WI38 (cell line): ENCODE results near the gene SEC63.
"Not testable (repeated sequence)": the region's sequence is repeated elsewhere in the genome, so short reads cannot be mapped to it uniquely, and the experiment has no call there.

Experiments
- H3K4me3 ChIP-seq: 2 replicates; pipeline ENCODE4 v1.5.1; 2011; ENCODE audit warnings: low read depth, mild to moderate bottlenecking, control low read depth, low read length
- CTCF ChIP-seq: IDR thresholded peaks from 2 replicates; pipeline ENCODE4 v1.5.1; 2012; ENCODE audit warnings: low read depth, mild to moderate bottlenecking, control low read depth, low read length

SEC63 gene

GRCh38 chr6:107911692-107912091 is 46.3 kb downstream of the SEC63 start:
- no peak for TF ChIP-seq CTCF
- no peak overlapping the region for H3K4me3 ChIP-seq

GRCh38 chr6:107894809-107895396 is 63.1 kb downstream of the SEC63 start:
- H3K4me3 ChIP-seq: no peak overlapping the region
- TF ChIP-seq CTCF: no peak

- H3K4me3 ChIP-seq: not testable (repeated sequence)
These were observed 67.6 kb downstream of the SEC63 start for GRCh38 chr6:107890431-107890830.

GRCh38 chr6:107885950-107886349 is 72.1 kb downstream of the SEC63 start:
- not testable (repeated sequence) for H3K4me3 ChIP-seq

GRCh38 chr6:107879941-107880340 is 78.1 kb downstream of the SEC63 start:
- no peak for TF ChIP-seq CTCF
- H3K4me3 ChIP-seq: no peak overlapping the region

- TF ChIP-seq CTCF: no peak
- H3K4me3 ChIP-seq: no peak overlapping the region
These were observed 80.0 kb downstream of the SEC63 start for GRCh38 chr6:107877968-107878367.

GRCh38 chr6:107871976-107872375 is 86.0 kb downstream of the SEC63 start:
- no peak overlapping the region for H3K4me3 ChIP-seq
- no peak for TF ChIP-seq CTCF

GRCh38 chr6:107871512-107871911 is 86.5 kb downstream of the SEC63 start:
- H3K4me3 ChIP-seq: not testable (repeated sequence)

GRCh38 chr6:107871016-107871415 is 87.0 kb downstream of the SEC63 start:
- no peak overlapping the region for H3K4me3 ChIP-seq
- TF ChIP-seq CTCF: no peak
